HG03159 (cell line): ENCODE measurements around the gene ARHGEF4.
"Not testable (repeated sequence)": the region's sequence is repeated elsewhere in the genome, so short reads cannot be mapped to it uniquely, and the experiment has no call there.

Source experiments
- ATAC-seq: cut with Tn5 transposase; IDR thresholded peaks from one replicate; pipeline ENCODE4 v1.9.1; 2021; ENCODE audit warnings: mild to moderate bottlenecking, moderate library complexity; ENCODE audit not compliant: unreplicated experiment

ARHGEF4 gene

GRCh38 chr2:130882991-130883390, 46.3 kb downstream of the ARHGEF4 start:
- no peak for ATAC-seq

GRCh38 chr2:130883496-130883895, 46.8 kb downstream of the ARHGEF4 start:
- ATAC-seq: no peak

GRCh38 chr2:130884013-130884412, 47.3 kb downstream of the ARHGEF4 start:
- ATAC-seq: no peak

- no peak for ATAC-seq
These were observed 47.8 kb downstream of the ARHGEF4 start for GRCh38 chr2:130884503-130884902.

- ATAC-seq: no peak
These were observed 50.9 kb downstream of the ARHGEF4 start for GRCh38 chr2:130887643-130888042.

GRCh38 chr2:130890941-130891669, 54.4 kb downstream of the ARHGEF4 start:
- no peak for ATAC-seq

GRCh38 chr2:130891966-130892365, 55.3 kb downstream of the ARHGEF4 start:
- no peak for ATAC-seq

DNA sequence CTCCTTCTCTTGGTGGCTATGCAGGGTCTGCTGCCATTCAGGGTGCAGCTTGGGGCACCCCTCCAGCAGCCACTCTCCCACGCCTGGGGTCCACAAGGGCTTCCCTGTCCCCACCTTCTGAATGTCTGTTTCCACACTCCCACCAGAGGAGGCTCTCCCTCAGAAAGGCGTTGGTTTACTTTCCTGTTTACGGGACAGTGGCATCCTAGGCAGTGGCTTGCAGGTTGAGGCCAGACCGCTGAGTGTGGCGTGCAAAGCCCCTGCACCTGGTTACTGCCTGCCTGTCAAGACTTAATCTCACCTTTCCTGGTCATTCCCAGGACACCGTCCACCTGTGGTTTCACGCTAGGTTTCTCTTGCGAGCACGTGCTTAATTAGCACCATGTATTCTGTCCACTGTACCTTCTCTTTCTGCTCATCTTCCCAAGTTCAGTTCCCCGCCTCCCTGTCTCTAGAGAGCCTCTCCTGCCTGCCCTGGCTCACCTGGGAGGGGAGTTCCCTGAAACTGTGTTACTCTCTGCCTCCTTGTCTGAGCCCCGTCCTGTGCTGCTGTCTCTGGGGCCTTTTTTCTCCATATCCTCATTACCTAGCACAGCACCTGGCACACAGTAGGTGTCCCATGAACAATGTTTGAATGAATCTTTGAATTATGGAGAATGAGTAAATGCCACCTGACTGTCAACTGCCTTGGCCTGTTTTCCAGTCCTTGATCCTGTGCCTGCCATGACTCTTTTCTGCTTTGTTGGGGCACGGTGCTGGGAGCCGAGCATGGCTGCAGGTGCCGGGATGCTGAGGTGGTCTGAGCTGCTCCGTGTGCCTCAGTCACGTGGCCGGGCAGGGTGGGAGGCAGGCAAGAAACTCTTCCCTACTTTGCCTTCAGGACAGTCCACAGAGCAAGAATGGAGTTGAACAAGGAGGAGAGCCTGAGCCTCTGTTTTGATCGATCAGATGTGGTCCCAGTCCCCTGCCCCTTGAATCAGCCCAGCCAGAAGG, 56.4 kb downstream of the ARHGEF4 start:
- no peak for ATAC-seq

DNA sequence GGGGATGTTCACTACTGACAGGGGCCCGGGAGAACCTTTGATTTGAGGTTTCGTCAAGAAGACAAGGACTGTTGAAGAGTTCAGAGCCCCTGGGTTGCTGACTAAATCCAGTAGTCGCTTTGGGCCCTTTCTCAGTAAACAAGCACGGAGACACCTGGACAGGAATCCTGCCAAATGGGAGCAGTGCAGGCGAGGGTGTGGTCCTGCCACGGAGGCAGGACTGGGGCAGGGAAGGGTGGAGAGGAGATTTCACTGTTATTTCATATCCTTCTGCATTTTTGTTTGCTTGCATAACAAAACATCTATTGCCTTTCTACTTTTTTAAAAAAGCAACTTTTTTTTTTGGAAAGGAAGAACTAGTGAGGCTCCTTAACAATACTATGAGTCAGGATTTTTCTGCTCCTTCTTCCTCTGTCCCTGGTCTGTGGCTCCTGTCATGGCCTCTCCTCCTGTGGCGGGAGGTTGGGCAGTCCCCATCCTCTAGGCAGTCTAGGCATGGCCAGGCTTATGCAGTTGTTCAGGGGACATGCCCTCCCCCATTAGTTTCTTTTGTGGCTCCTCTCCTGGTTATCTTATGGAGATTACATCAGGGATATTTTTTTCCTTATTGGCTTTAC, 57.7 kb downstream of the ARHGEF4 start:
- ATAC-seq: no peak

- no peak for ATAC-seq
These were observed 60.1 kb downstream of the ARHGEF4 start for GRCh38 chr2:130896813-130897212.

DNA sequence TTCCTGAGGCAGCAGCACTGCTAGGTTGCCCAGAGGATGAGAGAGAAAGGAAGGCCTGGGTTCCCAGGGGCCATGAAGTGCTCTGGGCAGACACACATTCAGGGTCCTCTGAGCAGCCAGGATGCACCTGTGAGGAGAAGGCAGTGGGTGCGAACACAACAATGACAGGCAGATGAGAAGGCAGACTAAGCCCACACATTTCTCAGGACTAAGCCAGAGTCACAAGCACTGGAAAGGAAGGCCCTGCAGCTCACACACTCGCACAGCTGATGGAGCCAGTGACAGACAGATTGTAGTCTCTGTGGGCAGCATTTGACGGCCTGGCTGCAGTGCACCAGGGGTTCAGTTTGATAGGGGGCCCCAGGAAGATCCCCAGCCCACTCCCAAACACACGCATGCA, 61.8 kb downstream of the ARHGEF4 start:
- ATAC-seq: no peak

- no peak for ATAC-seq
These were observed 62.6 kb downstream of the ARHGEF4 start for GRCh38 chr2:130899306-130899705.

DNA sequence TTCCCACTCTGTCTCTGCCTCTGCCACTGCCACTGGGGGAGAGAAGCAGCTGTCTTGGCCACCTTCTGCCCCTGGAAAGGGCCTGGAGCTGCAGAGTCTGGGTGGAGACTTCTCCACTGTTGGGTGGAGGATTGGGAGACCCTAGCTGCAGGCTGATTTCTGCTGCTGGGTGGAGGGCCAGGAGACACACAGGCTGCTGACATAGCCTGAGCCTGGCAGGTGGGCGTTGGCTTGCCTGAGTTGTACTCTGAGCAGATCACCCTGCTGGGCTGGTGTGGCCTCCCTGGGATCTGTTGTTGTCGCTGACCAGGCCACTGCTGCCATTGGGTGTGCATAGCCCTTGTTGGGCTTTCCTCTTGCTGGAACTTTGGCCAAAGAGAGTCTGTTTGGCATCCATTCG, 64.3 kb downstream of the ARHGEF4 start:
- no peak for ATAC-seq

GRCh38 chr2:130901626-130902025, 64.9 kb downstream of the ARHGEF4 start:
- not testable (repeated sequence) for ATAC-seq

- no peak for ATAC-seq
These were observed 72.1 kb downstream of the ARHGEF4 start for GRCh38 chr2:130908832-130909231.

DNA sequence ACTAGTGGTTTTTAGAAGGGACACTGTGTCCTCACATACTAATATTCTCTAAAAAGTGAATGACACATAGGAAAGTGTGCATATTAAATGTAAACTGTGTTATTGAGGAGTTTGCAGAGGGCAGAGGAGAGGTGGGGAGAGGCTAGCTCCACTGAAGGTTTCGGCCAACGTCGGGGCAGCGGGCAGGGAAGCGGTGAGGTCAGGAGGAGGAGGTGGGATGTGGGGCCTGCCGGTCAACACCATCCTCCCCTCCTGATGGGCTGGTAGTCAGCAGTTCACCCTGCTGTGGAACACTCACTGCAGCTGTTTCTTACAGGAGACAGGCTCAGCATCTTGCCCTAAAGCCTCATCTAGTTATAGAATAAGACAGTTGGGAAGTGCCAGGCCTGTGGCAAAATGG, 74.2 kb downstream of the ARHGEF4 start:
- ATAC-seq: no peak

GRCh38 chr2:130911482-130911881, 74.8 kb downstream of the ARHGEF4 start:
- no peak for ATAC-seq

DNA sequence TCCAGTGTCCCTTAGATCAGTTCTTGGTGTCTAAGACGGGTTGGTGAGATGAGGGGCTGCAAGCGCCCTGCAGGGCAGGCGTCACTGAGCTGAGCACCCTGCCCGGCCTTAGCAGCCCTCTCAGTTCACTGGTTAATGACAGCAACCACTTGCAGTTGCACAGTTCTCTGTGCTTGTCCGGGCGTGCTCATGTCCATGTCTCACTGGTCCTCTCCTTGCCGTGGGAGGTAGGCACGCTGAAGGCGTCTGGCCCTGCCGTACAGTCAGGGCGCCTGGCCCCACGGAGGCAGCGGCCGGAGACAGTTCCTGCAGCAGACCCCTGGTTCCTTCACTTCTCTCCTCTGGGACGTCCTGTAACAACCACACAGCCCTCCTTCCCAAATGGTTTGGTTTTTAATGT, 75.3 kb downstream of the ARHGEF4 start:
- no peak for ATAC-seq

DNA sequence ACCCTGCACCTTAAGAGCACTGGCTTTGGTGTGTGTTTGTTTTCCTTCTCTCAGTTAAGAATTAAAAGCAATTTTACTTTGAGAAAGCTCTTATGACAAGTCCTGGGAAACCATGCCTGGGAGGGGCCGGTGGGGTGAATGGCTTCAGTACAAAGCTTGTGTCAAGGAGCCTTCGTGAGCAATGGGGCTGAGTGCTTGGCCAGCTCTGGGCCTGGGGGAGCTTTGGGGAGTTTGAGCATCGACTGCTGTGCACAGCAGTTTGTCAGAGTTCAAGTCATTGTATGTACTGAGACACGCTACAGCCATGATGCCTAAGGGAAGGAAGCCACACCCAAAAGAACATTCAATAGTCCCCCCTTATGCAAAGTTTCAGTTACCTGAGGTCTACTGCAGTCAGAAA, 75.8 kb downstream of the ARHGEF4 start:
- no peak for ATAC-seq

DNA sequence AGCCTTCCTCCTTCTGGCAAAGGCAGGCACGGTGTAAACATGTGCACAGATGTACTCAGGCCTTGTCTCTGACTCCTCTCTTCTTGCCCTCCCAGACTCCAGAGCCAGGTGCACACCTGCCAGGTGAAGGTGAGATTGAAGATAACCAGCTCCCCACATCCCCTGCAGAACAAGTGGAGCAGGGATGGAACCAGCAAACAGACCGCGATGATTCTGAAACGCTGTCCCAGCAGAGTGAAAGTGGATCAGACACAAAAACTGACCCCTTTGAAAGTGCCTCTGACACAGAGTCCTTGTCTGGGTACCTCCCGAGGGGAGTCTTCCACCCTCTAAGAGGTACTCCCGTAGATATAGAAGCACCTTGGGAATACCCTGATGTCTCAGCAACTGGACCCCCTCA, 77.2 kb downstream of the ARHGEF4 start:
- no peak for ATAC-seq

DNA sequence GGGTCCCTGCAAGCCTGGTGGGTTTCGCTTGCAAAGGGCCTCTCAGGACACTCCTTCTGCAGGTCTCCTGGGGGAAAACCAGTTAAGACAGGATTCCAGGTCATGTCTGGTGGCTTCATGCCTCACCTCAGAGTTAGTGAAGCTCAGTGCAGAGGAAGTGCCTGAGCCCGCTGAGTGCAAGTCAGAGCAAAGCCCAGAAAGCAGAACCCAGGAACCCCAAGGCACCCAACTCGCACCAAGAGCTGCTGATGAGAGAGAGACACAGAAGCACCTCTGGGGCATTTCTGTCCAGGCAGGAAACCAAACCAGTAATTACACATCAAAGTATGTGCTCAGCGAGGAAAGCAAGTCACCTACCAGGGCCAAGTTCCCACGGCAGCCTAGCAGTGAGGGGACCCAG, 78.4 kb downstream of the ARHGEF4 start:
- ATAC-seq: no peak
